K562 (cell line): ENCODE data around the gene IL26.

Source experiments
- CEBPZ ChIP-seq: fragments of 150-350 bp; IDR thresholded peaks from 2 replicates; pipeline ENCODE4 v1.6.1; 2014; ENCODE audit warnings: low read depth, mild to moderate bottlenecking, low read length, borderline replicate concordance
- NFYB ChIP-seq: IDR thresholded peaks from 2 replicates; pipeline ENCODE4 v1.6.1; 2011; ENCODE audit warnings: mild to moderate bottlenecking, moderate library complexity; ENCODE audit not compliant: insufficient read length; ENCODE audit errors: extremely low read depth
- SAP30 ChIP-seq: fragments of 200-600 bp; sonication (generic); IDR thresholded peaks from 2 replicates; pipeline ENCODE4 v1.6.1; 2012; ENCODE audit warnings: borderline replicate concordance, low read depth, mild to moderate bottlenecking, moderate library complexity, low read length, control low read depth, inconsistent platforms; ENCODE audit not compliant: insufficient read depth, poor library complexity, severe bottlenecking

- TF ChIP-seq CEBPZ = no peak
- TF ChIP-seq NFYB = no peak
- no peak for TF ChIP-seq SAP30
Observed at GRCh38 chr12:68210875-68211274, 14.7 kb downstream of the IL26 start.
